HG03575 (cell line): ENCODE results near the gene TMEM119.

Experiments used
- ATAC-seq: cut with Tn5 transposase; IDR thresholded peaks from one replicate; pipeline ENCODE4 v1.9.1; 2021; ENCODE audit not compliant: unreplicated experiment, insufficient number of reproducible peaks, low FRiP score; ENCODE audit errors: extremely low read depth

The TMEM119 gene, protein sequence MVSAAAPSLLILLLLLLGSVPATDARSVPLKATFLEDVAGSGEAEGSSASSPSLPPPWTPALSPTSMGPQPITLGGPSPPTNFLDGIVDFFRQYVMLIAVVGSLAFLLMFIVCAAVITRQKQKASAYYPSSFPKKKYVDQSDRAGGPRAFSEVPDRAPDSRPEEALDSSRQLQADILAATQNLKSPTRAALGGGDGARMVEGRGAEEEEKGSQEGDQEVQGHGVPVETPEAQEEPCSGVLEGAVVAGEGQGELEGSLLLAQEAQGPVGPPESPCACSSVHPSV

DNA sequence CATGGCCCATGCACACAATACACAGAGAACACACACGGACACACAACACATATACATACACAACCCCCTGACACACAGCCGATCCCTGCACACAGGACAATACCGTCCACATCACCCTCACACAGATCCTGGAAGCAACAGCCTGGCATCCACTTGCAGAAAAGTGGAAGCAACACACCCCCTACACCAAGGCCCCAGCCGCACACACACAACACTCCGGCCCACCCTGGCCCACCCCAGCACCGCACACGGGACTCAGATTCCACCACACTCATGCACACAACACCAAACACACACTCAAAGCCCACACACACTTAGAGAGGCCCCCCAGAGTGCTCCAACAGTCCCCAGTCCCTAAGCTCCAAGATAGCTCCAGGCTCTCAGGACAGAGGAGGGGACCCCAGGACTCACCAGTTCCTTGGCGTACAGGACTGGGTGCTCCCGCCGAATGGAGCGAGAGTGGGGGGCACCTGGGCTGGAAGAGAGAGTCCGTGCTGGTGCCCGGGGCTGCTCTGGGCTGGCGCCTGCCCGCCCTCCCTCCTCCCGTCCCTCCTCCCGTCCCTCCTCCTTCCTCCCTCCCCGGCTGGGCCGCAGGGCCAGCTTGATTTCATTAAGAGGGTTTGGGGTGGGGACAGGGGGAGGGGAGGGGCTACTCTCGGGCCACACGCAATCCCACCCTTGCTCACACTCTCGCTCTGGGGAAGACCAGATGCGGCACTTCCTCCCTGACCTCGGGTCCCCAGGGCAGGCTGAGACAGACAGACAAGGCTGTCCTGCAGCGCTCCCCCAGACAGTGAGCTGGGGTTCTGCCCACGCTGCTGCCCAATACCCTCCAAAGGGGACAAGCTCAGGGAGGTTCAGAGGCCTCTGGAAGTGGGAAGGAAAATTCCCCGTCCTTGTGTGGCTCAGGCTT, at the start of gene TMEM119:
Gene TMEM119 (minus strand): TSS at position 526 of the 913 bp plus-strand sequence. CDS start 5,701 bp downstream, outside the sequence.
- ATAC-seq: no peak

DNA sequence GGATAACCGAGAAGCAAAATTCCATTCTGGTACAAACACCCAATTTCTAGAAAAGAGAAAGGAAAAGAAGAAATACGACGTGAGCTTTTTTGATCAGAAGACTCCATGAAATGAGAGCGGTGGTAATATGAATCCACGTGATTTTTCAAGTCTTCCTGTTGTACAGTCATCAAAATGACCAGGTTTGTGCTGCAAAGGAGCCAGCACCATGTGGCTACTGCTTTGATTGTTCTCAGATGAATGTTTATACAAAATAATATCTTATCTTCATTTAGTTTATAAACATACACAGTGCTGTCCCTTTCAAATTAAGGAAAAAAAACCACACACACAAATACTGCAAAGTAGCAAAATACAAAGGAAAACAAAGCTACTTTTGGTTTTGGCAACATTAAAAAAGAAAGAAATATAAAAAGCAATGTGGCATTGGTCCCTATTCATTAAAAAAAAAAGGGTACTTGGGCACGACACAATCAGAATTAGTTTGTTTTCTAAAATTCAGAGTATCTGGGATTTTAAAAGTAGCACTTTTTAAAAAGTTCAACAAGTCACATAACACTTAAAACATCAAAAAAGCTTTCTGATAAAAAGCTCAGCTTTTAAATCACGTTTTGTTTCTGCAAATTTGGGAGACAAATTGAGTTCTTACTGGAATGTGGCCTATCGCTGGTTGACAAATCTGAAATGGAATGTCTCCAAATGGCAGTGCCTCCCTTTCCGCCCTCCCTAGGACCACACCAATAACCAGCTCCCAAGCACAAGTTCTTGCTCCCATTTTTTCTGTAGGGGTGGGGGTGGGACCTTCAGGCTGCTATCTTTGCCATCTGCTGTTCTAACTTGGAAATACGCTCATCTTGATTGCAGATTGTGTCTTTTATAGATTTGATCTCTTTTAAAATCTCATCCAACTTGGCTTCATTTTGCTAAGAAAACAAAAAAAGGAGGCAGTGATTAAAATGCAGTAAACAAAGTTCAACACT, 49.0 kb upstream of the TMEM119 start:
- ATAC-seq: no peak

DNA sequence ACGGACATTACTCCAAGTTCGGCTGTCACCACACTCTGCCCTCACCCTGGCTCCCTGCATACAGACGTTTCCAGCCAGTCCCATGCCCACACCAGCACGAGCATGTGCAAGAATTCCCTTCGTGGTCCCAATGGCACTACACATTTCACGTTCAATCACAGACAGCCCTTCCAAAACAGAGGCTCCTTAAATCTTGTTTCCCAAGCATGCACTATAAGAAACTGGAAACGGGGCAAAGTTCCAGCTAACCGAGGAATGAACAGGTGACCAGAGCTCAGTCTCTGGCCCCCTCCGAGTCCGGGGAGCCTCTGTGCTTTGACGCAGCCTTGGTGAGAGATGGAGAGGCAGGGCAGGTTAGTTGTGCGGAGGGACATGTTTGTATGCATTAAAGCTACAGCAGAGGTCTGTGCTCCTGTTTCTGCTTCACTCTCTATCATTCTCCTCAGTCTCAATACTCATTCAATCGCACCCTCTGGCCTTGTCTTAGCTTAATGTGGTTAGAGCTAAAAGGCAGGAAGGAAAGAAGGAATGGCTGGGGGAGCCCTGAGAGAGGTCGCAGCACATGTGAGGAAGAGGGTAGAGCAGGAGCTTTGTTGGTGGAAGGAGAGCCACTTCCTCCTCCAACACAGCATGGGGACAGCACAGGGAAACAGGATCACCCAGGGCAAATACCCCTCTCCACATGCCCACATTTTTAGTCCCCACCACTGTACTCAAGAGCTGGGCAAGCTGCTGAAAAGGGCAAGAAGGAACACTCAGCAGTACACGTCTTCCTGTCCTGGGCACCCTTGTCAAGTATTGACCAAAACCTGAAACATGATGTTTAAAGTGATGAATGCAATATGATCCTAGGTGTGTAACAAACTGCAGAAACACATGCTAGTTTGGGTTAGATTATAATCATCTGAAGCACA, 48.1 kb upstream of the TMEM119 start:
- no peak for ATAC-seq

DNA sequence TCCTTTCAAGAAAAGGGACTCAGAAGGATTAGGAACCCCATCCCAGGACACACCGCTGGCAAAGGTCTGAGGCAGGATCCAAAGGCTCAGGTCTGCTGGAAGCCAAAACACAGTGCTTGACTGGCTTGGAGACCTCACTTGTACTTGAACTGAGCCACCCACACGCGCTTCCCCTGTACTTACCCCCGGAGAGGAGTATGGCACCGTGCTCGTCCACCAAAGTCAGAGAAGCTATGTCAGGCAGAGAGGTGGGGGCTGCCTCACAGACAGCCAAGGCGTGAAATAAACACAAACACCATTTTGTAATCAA, 46.9 kb upstream of the TMEM119 start:
- no peak for ATAC-seq

DNA sequence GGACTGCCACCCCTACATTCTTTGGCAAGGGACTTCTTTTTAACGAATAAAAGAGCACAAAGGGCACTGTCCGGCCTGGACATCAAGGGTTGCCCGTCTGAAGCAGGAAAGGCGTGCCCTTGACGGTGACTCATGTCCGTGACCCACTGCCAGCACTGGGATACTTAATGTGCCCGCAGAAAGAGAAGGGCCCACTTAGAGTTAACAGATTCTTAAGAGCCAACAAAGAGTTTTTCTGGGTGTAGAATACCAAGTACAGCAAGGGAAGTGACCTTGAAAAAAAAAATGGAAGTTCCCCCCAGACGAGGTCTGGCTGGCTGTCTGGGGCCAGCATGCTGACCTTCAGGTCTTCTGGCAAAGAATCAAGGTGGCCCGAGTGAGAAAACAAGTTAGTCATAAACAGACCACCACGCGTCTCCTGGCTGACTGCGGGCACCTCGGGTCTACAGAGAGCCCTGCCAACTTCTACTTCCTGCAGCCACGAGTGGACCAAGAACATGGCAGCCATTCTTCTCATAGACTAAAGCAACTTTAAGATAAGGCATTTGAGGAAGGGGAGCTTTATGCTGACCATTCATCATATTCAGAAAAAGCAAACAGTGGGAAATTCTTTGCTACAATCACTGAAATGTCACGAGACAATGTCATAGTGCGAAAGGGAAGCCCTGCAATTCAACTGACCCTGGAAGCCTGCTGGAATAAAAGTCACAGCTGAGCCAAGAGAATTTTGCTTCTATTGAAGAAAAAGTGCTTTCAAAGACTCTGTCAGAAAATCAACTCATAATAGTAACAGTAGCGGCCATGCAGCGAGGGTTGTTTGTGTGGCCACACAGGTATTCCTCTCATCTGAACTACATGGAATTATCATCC, 46.3 kb upstream of the TMEM119 start:
- no peak for ATAC-seq

DNA sequence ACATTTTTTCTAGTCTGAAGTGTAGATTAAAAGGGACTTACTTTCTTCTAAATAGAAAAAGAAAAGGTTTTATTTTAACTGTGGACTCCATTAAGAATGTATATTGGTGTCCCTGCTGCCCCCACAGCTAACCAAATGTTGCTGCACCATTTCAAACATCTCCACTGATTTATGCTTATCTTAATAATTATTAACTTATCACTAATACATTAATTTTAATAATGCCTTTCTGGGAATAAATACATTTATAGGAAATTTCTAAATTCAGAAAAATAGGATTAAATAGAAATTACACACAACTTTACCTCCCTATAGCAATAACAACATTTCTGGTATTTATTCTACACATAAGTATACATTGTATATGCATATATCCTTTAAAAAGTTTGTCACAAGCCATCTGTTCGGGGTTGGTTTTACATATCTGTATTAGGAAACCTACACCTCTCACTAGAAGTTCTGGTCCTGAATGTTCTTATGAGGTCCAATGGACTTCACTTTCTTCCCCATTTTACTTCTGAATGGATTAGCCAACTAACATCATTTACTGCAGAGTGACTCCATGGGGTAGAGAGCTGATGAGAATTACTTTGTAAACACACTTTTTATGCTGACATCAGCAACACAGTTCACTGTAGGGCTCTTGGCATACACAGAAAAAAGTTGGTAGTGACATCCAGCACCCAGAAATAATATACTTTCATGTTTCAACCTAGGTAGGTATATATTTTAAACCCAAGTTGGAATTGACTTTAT, 45.2 kb upstream of the TMEM119 start:
- no peak for ATAC-seq

DNA sequence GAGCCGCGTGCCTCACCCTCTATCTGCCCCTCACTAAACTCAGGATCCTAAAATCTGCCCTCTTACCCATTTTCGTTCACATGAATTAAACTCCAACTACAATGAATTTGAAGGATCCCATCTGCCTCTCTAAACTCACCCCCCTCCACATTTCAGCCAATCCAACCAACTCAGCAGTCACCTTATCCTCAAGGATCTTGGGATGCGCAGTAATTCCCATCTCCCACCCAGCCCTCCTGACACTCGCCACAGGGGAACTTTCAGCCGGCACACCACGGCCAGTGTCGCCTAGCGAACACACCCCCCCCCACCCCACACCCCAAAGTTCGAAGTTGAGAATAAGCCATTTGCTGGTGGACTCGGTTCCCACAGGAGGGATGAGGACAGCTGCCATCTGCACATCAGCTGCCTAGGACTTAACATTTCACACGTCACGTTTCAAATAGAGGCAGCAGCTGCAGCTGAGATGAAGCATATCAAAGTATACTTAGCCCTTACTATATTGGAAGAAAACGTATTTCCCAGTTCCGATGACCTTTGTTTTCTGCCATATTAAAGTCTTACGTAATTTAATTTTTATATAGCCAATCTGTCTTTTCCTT, 44.5 kb upstream of the TMEM119 start:
- no peak for ATAC-seq

DNA sequence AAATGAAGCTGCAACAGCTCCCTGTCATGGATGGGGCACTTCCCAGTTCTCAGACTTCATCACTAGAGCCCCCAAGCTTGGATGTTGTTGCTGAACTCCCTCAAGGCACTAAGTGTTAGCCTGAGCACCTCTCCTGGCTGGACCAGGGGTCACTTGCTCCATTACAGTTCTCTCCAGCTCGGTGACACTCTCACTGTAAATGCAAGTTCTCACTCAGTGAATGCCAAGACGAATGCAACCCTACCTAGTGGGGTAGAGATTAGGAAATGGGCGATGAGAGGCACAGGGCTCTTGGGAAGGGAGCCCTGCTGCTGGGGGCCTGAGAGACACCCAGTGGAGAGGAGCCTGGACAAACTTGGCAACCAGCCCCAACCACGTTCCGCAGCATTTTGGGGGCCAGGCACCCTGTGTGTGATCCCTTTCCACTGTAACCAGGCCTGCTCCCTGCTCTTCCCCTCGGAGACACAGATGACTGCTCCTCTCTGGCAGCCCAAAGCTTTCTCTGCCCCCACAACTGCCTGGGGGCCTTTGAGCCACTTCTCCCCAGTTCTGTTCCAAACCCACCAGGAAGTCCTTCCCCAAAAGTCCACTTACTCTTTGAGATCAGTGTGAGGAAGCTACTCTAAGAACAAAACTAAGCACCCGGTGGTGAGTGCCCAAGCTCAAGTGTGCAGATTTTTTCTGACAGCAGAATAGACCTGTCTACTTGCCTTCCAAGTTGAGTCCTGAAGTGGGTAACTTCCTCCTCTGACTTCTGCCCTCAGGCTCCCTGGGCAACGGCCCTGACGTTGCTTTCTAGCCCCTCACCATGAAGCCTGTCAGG, 43.8 kb upstream of the TMEM119 start:
- ATAC-seq: no peak

DNA sequence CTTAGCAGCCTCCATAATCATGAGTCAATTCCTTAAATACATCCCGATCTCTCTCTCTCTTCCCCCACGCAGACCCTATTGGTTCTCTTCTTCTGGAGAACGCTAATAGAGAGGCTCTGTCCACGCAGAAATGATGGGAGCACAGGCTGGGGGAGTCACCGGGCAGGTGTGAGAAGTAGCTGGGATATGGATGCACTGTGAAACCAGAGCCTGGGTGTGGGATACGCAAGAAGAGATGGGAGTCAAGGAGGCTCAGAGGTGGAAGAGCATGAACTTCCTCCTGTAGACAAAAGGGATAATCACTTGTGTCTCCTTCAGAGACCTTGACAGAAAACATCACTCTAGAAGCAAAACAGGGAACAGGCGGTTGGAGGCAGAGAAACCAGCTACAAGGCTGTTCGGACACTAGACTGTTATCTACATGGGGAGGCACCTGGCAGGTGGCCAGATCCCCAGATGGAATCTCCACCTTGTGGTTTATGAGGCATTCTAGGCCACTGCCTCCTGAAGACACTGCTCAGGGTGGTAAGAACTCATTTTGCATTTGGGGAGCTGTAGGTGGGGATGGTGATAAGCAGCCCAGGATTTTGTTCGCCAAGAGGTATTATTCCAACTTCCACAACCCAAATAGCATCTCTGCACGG, 43.0 kb upstream of the TMEM119 start:
- no peak for ATAC-seq

DNA sequence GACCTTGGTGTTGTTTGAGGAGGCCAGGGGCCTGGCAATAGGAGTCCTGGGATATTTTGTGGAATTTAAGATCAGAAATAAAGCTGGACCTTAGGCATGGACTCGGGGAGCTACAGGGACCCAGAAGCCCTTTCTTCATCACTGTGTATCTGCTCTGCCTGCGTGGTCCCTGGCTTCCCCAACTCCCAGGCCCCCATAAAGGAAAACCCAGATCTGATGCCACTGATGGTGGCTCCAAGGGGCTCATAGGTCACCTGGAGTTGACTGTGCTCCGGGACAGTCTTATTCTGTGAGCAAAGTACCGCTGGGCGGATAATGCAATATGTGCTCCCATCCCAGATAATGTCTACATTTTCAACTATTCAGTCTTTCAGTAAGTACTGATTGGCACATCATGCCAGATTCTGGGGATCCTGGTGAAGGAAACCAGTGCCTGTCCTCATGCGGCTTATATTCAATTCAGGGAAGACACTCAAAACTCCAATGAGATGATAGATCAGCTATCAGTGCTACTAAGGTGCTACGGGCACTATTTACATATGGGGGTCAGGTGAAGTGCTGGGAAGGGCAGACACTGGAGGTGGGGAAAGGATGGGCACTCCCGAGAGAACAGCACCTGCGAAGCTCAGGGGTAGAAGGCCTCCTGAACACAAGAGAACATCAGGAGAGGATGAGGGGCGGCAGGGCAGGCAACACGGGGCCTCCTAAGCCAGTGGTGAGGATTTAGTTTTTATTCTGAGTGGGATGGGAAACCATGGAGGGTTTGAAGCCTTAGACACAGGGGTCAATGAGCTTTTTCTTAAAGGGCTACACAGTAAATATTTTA, 41.3 kb upstream of the TMEM119 start:
- ATAC-seq: no peak

DNA sequence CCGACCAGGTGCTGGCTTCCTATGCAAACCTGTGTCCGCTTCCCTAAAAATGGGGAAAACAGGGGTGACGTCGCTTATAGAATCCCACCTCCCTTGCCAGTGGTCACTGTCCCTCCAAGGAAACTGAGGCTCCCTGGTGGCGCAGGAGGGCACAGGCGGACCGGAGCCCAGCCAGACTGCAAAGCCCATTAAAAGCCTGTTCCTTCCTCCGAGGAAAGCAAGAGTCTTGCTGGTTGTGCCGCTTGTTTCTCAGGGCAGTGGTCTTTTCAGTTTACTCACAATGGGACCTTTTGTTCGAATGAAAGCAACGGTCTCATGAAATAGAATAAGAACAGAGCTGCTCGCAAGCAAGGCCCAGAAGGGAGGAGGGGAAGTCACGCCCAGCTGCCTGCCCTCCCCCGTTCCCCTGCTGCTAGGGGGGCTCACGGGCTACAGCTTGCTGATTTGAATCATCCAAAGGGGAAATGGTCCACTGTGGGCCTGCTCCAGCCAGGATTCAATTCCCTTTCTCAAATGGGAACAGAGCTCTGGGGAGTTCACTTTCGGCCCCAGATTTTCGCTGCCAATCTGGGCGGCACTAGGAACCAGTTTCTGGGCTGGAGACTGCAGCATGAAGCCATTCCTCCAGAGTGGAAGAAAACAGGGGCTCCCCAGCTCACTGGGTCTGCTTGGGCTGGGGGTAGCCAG, 40.4 kb upstream of the TMEM119 start:
- no peak for ATAC-seq

DNA sequence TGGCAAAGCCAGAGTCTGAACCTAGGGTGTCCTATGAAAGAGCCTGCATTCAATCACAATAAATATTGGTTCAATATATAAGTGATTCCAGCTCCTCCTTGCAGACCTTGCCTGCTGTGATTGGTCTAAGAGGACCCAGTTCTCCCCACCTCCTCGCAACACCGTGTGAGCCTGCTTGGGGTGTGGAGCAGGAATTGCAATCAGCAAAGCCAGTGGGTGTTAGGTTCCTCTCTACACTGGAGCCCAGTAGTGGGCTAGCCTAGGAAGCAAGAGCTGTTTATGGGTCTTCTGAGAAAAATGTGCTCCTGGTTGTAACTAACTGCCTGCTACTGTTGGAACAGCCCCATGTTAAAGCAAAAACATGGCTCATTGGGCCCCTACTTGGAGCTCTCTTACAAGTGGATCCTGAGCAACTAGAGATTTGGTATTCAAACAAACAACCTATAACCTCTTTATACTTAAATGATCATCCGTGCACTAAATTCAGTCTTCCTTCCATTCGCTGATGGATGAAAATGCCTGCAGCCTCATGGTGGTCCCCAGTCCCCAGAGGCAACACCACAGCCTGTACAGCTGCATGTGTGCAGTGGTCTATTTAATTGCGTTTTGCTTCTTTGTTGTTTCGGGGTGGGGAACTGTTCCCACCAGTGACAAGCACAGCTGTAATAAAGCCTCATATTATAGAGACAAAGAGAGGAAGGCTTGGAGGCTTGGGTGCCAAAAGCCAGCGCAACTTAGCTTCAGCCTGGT, 39.5 kb upstream of the TMEM119 start:
- no peak for ATAC-seq
